Measurements from ENCODE around the gene CDH12. TPM values are rescaled to one million over a fixed set of nuclear protein-coding genes. Genes with fewer than 3 reads are reported as not detected.

The CDH12 gene
- total RNA-seq, 4 donors from 2014 or later, result not detected

GRCh38 chr5:22372826-22373660, 480.1 kb downstream of the CDH12 start:
- TF ChIP-seq EP300 (IDR thresholded peaks at IDR 0.05) (no peak), CTCF (IDR thresholded peaks at IDR 0.05) (no peak), POLR2A (IDR thresholded peaks at IDR 0.05; ENCODE audit: low read depth) (no peak), POLR2AphosphoS5 (IDR thresholded peaks at IDR 0.05) (no peak)
- no peaks in the 10 kb centered on the region for H3K9me3 ChIP-seq
- H3K4me3 ChIP-seq, result no peak overlapping the region
- H3K4me1 ChIP-seq, result no peaks in the 10 kb centered on the region
- H3K27ac ChIP-seq (replicated peaks in 1 of 4), result no peak overlapping the region
- H3K36me3 ChIP-seq, result no peaks in the 10 kb centered on the region
- no peak for DNase-seq (ENCODE audit: extremely low spot score)
- intact Hi-C loops (cut with DNase I), result no loop called here
- no CpG with 5 or more reads among the region's 1 CpG for WGBS
- H3K27me3 ChIP-seq, result no peaks in the 10 kb centered on the region

GRCh38 chr5:22372376-22372775, 480.8 kb downstream of the CDH12 start:
- no peak overlapping the region for H3K27ac ChIP-seq (replicated peaks in 1 of 4)
- DNase-seq (ENCODE audit: extremely low spot score), result no peak
- no peaks in the 10 kb centered on the region for H3K36me3 ChIP-seq
- no peaks in the 10 kb centered on the region for H3K9me3 ChIP-seq
- intact Hi-C loops (cut with DNase I), result no loop called here
- TF ChIP-seq POLR2A (IDR thresholded peaks at IDR 0.05; ENCODE audit: low read depth), result no peak
- no peak for TF ChIP-seq CTCF (IDR thresholded peaks at IDR 0.05)
- no peak for TF ChIP-seq POLR2AphosphoS5 (IDR thresholded peaks at IDR 0.05)
- no peak for TF ChIP-seq EP300 (IDR thresholded peaks at IDR 0.05)
- H3K4me3 ChIP-seq, result no peak overlapping the region
- H3K27me3 ChIP-seq, result no peaks in the 10 kb centered on the region
- no peaks in the 10 kb centered on the region for H3K4me1 ChIP-seq
- WGBS, result 80% methylated on average over 8 of the region's 8 CpGs

- H3K36me3 ChIP-seq, result no peaks in the 10 kb centered on the region
- H3K9me3 ChIP-seq, result no peaks in the 10 kb centered on the region
- no peaks in the 10 kb centered on the region for H3K27me3 ChIP-seq
- WGBS, result 20% methylated on average over 3 of the region's 3 CpGs
- no peak for DNase-seq (ENCODE audit: extremely low spot score)
- TF ChIP-seq CTCF (IDR thresholded peaks at IDR 0.05) (no peak), POLR2A (IDR thresholded peaks at IDR 0.05; ENCODE audit: low read depth) (no peak), POLR2AphosphoS5 (IDR thresholded peaks at IDR 0.05) (no peak), EP300 (IDR thresholded peaks at IDR 0.05) (no peak)
- H3K4me1 ChIP-seq, result no peaks in the 10 kb centered on the region
- intact Hi-C loops (cut with DNase I), result no loop called here
- no peak overlapping the region for H3K27ac ChIP-seq (replicated peaks in 1 of 4)
- H3K4me3 ChIP-seq, result no peak overlapping the region
Observed at GRCh38 chr5:22354956-22355355, 498.2 kb downstream of the CDH12 start.

GRCh38 chr5:22352493-22352892, 500.7 kb downstream of the CDH12 start:
- no peaks in the 10 kb centered on the region for H3K36me3 ChIP-seq
- no peak overlapping the region for H3K27ac ChIP-seq (replicated peaks in 1 of 4)
- H3K4me3 ChIP-seq, result no peak overlapping the region
- no peak for DNase-seq (ENCODE audit: extremely low spot score)
- WGBS, result 71% methylated on average over 4 of the region's 4 CpGs
- H3K27me3 ChIP-seq, result no peaks in the 10 kb centered on the region
- H3K4me1 ChIP-seq, result no peaks in the 10 kb centered on the region
- TF ChIP-seq CTCF (IDR thresholded peaks at IDR 0.05), result no peak
- TF ChIP-seq POLR2AphosphoS5 (IDR thresholded peaks at IDR 0.05), result no peak
- TF ChIP-seq POLR2A (IDR thresholded peaks at IDR 0.05; ENCODE audit: low read depth), result no peak
- TF ChIP-seq EP300 (IDR thresholded peaks at IDR 0.05), result no peak
- no peaks in the 10 kb centered on the region for H3K9me3 ChIP-seq
- intact Hi-C loops (cut with DNase I), result no loop called here
